OCI-LY3 (cell line): ENCODE results near the gene ANKH.

Experiments
- H2AFZ ChIP-seq: fragments of 200-600, 300-600 bp; shearing (Covaris generic); 2 replicates; pipeline ENCODE4 v1.6.0; 2014; ENCODE audit warnings: antibody characterized with exemption, low read depth, low read length
- H3K27ac ChIP-seq: fragments of 200-600, 300-600 bp; sonication (generic); 2 replicates; pipeline ENCODE4 v1.5.1; 2014; ENCODE audit warnings: mild to moderate bottlenecking, low read length, moderate library complexity, mixed read lengths
- H3K27me3 ChIP-seq: fragments of 200-600, 300-600 bp; sonication (generic); 2 replicates; pipeline ENCODE4 v1.6.1; 2014; ENCODE audit warnings: low read depth, low read length, mixed read lengths
- H3K36me3 ChIP-seq: fragments of 200-600, 300-600 bp; sonication (generic); replicated peaks from 2 replicates; pipeline ENCODE3; 2014; ENCODE audit warnings: low read depth, low read length, mixed read lengths
- H3K4me1 ChIP-seq: fragments of 300-600, 200-600 bp; sonication (generic); 2 replicates; pipeline ENCODE4 v1.6.1; 2014; ENCODE audit warnings: low read length, mixed read lengths
- H3K4me2 ChIP-seq: fragments of 200-600, 300-600 bp; sonication (generic); 2 replicates; pipeline ENCODE4 v1.6.1; 2014; ENCODE audit warnings: low read length, mixed read lengths
- H3K4me3 ChIP-seq: fragments of 300-600, 200-600 bp; sonication (generic); 2 replicates; pipeline ENCODE4 v1.5.1; 2014; ENCODE audit warnings: antibody characterized with exemption, mild to moderate bottlenecking, low read length, moderate library complexity
- H3K79me2 ChIP-seq: fragments of 300-600, 200-600 bp; shearing (Covaris generic); 2 replicates; pipeline ENCODE4 v1.6.1; 2014; ENCODE audit warnings: mild to moderate bottlenecking, low read length, mixed read lengths
- H3K9ac ChIP-seq: fragments of 300-600, 200-600 bp; shearing (Covaris generic); 2 replicates; pipeline ENCODE4 v1.6.0; 2014; ENCODE audit warnings: mild to moderate bottlenecking, low read length, moderate library complexity
- H3K9me3 ChIP-seq: fragments of 200-600, 300-600 bp; shearing (Covaris generic); 2 replicates; pipeline ENCODE4 v1.6.1; 2014; ENCODE audit warnings: low read length, mixed read lengths; ENCODE audit not compliant: insufficient read depth
- H4K20me1 ChIP-seq: fragments of 200-600, 300-600 bp; sonication (generic); 2 replicates; pipeline ENCODE4 v1.6.1; 2016; ENCODE audit warnings: low read length, mixed read lengths; ENCODE audit not compliant: insufficient read depth
- CTCF ChIP-seq: fragments of 200-600, 300-600 bp; sonication (generic); IDR thresholded peaks from 2 replicates; pipeline ENCODE4 v1.5.1; 2014; ENCODE audit warnings: antibody characterized with exemption, low read length, low read depth
- EZH2phosphoT487 ChIP-seq: fragments of 200-600 bp; shearing (Covaris generic); IDR thresholded peaks from 2 replicates; pipeline ENCODE4 v1.6.1; 2018; ENCODE audit warnings: antibody characterized with exemption, mixed run types, low read depth

ANKH gene

GRCh38 chr5:14664270-14665100 lies 207.1 kb downstream of the ANKH start, which contains the start of gene OTULIN:
OTULIN (plus strand) TSS chr5:14664718; CDS start chr5:14664826, 108 bp downstream.
- peaks cover 6% of the 10 kb centered on the region; the same call in 1 of the 2 replicates for H4K20me1 ChIP-seq
- no peaks in the 10 kb centered on the region for H3K27me3 ChIP-seq
- TF ChIP-seq EZH2phosphoT487 (no peak), CTCF (no peak)
- peak within 1 kb of the TSS; percentile 80 for H3K9ac ChIP-seq
- H3K79me2 ChIP-seq, result peaks cover 65% of the 10 kb centered on the region
- peak within 1 kb of the TSS; percentile 79 for H3K27ac ChIP-seq
- H3K4me2 ChIP-seq, result peak within 1 kb of the TSS; percentile 98
- H3K4me1 ChIP-seq, result peaks cover 21% of the 10 kb centered on the region
- peaks cover 7% of the 10 kb centered on the region; the same call in 1 of the 2 replicates for H3K9me3 ChIP-seq
- H3K36me3 ChIP-seq, result peaks cover 38% of the 10 kb centered on the region
- peak within 1 kb of the TSS; percentile 85 for H3K4me3 ChIP-seq
- H2AFZ ChIP-seq, result peak within 1 kb of the TSS; percentile 52; the same call in 1 of the 2 replicates

GRCh38 chr5:14663734-14664269 lies 207.8 kb downstream of the ANKH start:
- peak overlapping the region; percentile 85 for H3K4me3 ChIP-seq
- H3K79me2 ChIP-seq, result peaks cover 58% of the 10 kb centered on the region

DNA sequence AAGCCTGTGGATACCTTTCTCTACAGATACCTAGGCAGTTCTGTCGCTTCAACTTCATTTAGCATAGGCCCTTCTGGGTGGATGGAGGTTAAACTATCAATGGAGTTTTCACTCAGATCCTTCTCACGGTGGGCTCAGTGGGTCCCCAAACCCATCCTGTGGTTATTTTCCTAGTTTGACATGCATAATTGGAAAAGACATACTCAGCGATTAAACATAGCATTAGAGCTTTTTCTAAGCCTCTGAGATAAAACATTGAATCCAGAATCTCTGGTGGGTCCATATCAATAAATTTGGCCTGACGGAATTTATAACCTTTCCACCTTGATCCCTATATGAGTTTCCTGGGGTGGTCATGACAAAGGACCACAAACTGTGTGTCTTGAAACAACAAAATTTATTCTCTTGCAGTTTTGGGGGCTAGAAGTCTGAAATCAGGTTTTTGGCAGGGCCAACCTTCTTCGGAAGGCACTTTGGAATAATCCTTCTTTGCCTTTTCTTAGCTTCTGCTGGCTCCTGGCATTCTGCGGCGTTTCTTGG lies 208.8 kb downstream of the ANKH start:
- H3K27me3 ChIP-seq, result no peaks in the 10 kb centered on the region
- peaks cover 23% of the 10 kb centered on the region for H3K4me1 ChIP-seq
- no peak overlapping the region for H3K4me2 ChIP-seq
- peaks cover 6% of the 10 kb centered on the region; the same call in 1 of the 2 replicates for H4K20me1 ChIP-seq
- H3K36me3 ChIP-seq, result peaks cover 30% of the 10 kb centered on the region
- peaks cover 7% of the 10 kb centered on the region; the same call in 1 of the 2 replicates for H3K9me3 ChIP-seq
- H3K4me3 ChIP-seq, result no peak overlapping the region
- no peak overlapping the region for H3K27ac ChIP-seq
- TF ChIP-seq EZH2phosphoT487 (no peak), CTCF (no peak)
- H2AFZ ChIP-seq, result no peak overlapping the region
- H3K9ac ChIP-seq, result no peak overlapping the region
- peaks cover 48% of the 10 kb centered on the region for H3K79me2 ChIP-seq

More at GRCh38 chr5:14663734-14664269, 207.8 kb downstream of the ANKH start:
- Histone ChIP-seq H3K9ac (peak overlapping the region; percentile 80), H3K36me3 (peaks cover 38% of the 10 kb centered on the region), H3K9me3 (peaks cover 7% of the 10 kb centered on the region; the same call in 1 of the 2 replicates), H3K4me1 (peaks cover 21% of the 10 kb centered on the region), H3K27me3 (no peaks in the 10 kb centered on the region), H2AFZ (0 out of 2 replicates have a peak overlapping the region, but pooled peaks have one; percentile 52), H4K20me1 (peaks cover 6% of the 10 kb centered on the region; the same call in 1 of the 2 replicates), H3K4me2 (peak overlapping the region; percentile 80), H3K27ac (peak overlapping the region; percentile 79)
- TF ChIP-seq CTCF (no peak), EZH2phosphoT487 (no peak)

GRCh38 chr5:14660833-14661232 lies 210.7 kb downstream of the ANKH start:
- Histone ChIP-seq H3K9me3 (peaks cover 7% of the 10 kb centered on the region; the same call in 1 of the 2 replicates), H3K4me2 (no peak overlapping the region), H3K9ac (no peak overlapping the region), H3K4me1 (peaks cover 33% of the 10 kb centered on the region), H2AFZ (no peak overlapping the region), H4K20me1 (no peaks in the 10 kb centered on the region), H3K4me3 (no peak overlapping the region), H3K27me3 (no peaks in the 10 kb centered on the region), H3K27ac (no peak overlapping the region), H3K36me3 (peaks cover 21% of the 10 kb centered on the region), H3K79me2 (peaks cover 28% of the 10 kb centered on the region)
- TF ChIP-seq CTCF (no peak), EZH2phosphoT487 (no peak)
